Neural cell (in vitro differentiated cells): ENCODE measurements around the gene CST9L.
"Not testable (repeated sequence)": the region's sequence is repeated elsewhere in the genome, so short reads cannot be mapped to it uniquely, and the experiment has no call there.

Source experiments
- EZH2 ChIP-seq: fragments of 200-600, 300-800 bp; shearing (Covaris generic), sonication (generic); IDR thresholded peaks from 2 replicates; pipeline ENCODE4 v1.6.1; 2014; ENCODE audit warnings: antibody characterized with exemption, low read length, borderline replicate concordance, mild to moderate bottlenecking; ENCODE audit not compliant: insufficient read depth, poor library complexity, severe bottlenecking
- POLR2AphosphoS5 ChIP-seq: IDR thresholded peaks from 2 replicates; pipeline ENCODE4 v1.6.1; 2012
- TAF1 ChIP-seq: IDR thresholded peaks from 2 replicates; pipeline ENCODE4 v1.6.1; 2012; ENCODE audit warnings: low read depth
- TF ChIP-seq, protein P1 (sequence below): fragments of 450-650 bp; IDR thresholded peaks from 2 replicates; pipeline ENCODE4 v1.5.1; 2014; ENCODE audit warnings: antibody characterized with exemption, mild to moderate bottlenecking, moderate library complexity; ENCODE audit not compliant: poor library complexity, severe bottlenecking

DNA sequence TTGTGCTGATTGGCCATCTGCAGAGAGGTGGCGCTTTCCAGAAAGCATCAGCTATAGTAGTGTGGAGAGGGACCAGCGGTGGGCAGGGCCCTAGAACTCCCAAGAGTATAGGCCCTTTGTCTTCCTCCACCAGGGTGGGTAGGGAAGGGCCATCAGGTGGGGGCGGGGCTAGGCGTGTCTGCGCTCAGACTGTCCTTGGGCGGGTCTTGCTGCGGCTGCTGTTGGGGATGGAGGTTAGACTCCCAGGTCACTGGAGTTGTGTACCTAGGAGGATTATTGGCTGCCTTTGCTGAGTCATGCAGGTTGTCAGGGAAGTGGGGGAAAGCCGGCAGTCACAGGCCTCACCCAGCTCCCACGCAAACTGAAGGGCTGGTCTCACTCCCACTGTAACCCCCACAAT lies 13.5 kb upstream of the CST9L start:
- TF ChIP-seq, protein P1, sequence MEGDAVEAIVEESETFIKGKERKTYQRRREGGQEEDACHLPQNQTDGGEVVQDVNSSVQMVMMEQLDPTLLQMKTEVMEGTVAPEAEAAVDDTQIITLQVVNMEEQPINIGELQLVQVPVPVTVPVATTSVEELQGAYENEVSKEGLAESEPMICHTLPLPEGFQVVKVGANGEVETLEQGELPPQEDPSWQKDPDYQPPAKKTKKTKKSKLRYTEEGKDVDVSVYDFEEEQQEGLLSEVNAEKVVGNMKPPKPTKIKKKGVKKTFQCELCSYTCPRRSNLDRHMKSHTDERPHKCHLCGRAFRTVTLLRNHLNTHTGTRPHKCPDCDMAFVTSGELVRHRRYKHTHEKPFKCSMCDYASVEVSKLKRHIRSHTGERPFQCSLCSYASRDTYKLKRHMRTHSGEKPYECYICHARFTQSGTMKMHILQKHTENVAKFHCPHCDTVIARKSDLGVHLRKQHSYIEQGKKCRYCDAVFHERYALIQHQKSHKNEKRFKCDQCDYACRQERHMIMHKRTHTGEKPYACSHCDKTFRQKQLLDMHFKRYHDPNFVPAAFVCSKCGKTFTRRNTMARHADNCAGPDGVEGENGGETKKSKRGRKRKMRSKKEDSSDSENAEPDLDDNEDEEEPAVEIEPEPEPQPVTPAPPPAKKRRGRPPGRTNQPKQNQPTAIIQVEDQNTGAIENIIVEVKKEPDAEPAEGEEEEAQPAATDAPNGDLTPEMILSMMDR: not testable (repeated sequence)
- TF ChIP-seq EZH2, POLR2AphosphoS5, TAF1: not testable (repeated sequence)
